Retinal pigment epithelial cell (primary cell): ENCODE results near the gene AMZ1.

Experiments
- DNase-seq: peaks from one replicate; pipeline ENCODE4 v3.0.0-alpha.2; 2010; ENCODE audit warnings: low read depth
- H3K4me3 ChIP-seq: 2 replicates; pipeline ENCODE4 v1.5.1; 2011; ENCODE audit warnings: mild to moderate bottlenecking, low read length, control low read depth, moderate library complexity
- CTCF ChIP-seq: conservative IDR thresholded peaks from 2 replicates; pipeline ENCODE4 v1.5.1; 2011; ENCODE audit warnings: low read depth, low read length, control low read depth, inconsistent platforms

AMZ1 gene

GRCh38 chr7:2716488-2716887, 28.5 kb downstream of the AMZ1 start:
- no peak for DNase-seq
- TF ChIP-seq CTCF: no peak
- H3K4me3 ChIP-seq: no peak overlapping the region

GRCh38 chr7:2716906-2717292, 28.9 kb downstream of the AMZ1 start:
- no peak for DNase-seq
- H3K4me3 ChIP-seq: no peak overlapping the region
- no peak for TF ChIP-seq CTCF

- no peak for TF ChIP-seq CTCF
- DNase-seq: no peak
- H3K4me3 ChIP-seq: no peak overlapping the region
These were observed 29.6 kb downstream of the AMZ1 start for GRCh38 chr7:2717293-2718261.

- TF ChIP-seq CTCF: no peak
- no peak overlapping the region for H3K4me3 ChIP-seq
- no peak for DNase-seq
These were observed 30.4 kb downstream of the AMZ1 start for GRCh38 chr7:2718296-2718965.

GRCh38 chr7:2719007-2719406, 31.0 kb downstream of the AMZ1 start:
- peak; percentile 68 for TF ChIP-seq CTCF
- no peak overlapping the region for H3K4me3 ChIP-seq
- no peak for DNase-seq

- TF ChIP-seq CTCF: no peak
- H3K4me3 ChIP-seq: no peak overlapping the region
- DNase-seq: no peak
These were observed 32.0 kb downstream of the AMZ1 start for GRCh38 chr7:2720024-2720423.

- DNase-seq: no peak
- no peak overlapping the region for H3K4me3 ChIP-seq
- TF ChIP-seq CTCF: no peak
These were observed 33.8 kb downstream of the AMZ1 start for GRCh38 chr7:2721842-2722241.
